ENCODE measurements around the gene A3GALT2. TPM values are rescaled to one million over a fixed set of nuclear protein-coding genes. Genes with fewer than 3 reads are reported as not detected.
A peak's percentile ranks its signal among the peaks of the same experiment; 100 is the strongest.

A3GALT2 gene
- total and polyA plus RNA-seq, 8 donors: not detected

DNA sequence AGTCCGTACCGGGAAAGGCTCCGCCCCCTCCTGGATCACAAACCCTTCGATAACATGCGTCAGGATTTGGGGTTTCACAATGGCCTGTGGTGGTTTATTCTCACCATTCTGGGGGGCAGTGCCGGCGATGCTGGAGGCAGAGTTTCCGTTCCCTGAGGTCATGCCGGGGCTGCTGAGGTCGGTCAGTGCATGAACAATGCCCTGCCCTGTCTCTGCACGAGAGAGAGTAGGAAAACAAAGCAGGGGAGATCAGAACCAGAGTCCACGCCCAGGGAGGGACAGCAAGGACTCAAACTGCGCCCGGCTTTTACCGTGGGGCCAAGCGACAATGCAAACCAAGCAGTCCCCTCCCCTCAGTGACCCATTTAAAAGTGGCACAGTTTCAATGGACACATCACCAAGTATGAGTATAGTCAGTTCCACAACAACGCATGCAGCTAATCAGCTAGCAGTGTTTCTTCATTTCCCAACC is 13.2 kb upstream of the A3GALT2 start:
- intact Hi-C loops (cut with DNase I; ENCODE audit: low total_unique reads): no loop called here
- Histone ChIP-seq H3K27me3 (no peaks in the 10 kb centered on the region), H3K27ac (peak overlapping the region; percentile 44 to 100 (median 99)), H3K4me1 (peaks cover 67 to 92% (median 75%) of the 10 kb centered on the region in 4 donors), H3K9me3 (no peaks in the 10 kb centered on the region), H3K4me3 (peak overlapping the region in 2 of 4 donors; percentile 3 to 11), H3K36me3 (peaks cover 33 to 54% (median 50%) of the 10 kb centered on the region in 4 donors)
- peak; percentile 51 to 59 for DNase-seq
- 22 to 41% (median 30%) methylated on average over 17 of the region's 17 CpGs for WGBS, 5 donors
- peak; percentile 7 for TF ChIP-seq EP300 (IDR thresholded peaks at IDR 0.05)
- peak in 2 of 3 donors; percentile 35 to 67 for TF ChIP-seq POLR2AphosphoS5 (IDR thresholded peaks at IDR 0.05)
- TF ChIP-seq, protein P1, sequence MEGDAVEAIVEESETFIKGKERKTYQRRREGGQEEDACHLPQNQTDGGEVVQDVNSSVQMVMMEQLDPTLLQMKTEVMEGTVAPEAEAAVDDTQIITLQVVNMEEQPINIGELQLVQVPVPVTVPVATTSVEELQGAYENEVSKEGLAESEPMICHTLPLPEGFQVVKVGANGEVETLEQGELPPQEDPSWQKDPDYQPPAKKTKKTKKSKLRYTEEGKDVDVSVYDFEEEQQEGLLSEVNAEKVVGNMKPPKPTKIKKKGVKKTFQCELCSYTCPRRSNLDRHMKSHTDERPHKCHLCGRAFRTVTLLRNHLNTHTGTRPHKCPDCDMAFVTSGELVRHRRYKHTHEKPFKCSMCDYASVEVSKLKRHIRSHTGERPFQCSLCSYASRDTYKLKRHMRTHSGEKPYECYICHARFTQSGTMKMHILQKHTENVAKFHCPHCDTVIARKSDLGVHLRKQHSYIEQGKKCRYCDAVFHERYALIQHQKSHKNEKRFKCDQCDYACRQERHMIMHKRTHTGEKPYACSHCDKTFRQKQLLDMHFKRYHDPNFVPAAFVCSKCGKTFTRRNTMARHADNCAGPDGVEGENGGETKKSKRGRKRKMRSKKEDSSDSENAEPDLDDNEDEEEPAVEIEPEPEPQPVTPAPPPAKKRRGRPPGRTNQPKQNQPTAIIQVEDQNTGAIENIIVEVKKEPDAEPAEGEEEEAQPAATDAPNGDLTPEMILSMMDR (IDR thresholded peaks at IDR 0.05): no peak
- no peak for TF ChIP-seq POLR2A (IDR thresholded peaks at IDR 0.05)

DNA sequence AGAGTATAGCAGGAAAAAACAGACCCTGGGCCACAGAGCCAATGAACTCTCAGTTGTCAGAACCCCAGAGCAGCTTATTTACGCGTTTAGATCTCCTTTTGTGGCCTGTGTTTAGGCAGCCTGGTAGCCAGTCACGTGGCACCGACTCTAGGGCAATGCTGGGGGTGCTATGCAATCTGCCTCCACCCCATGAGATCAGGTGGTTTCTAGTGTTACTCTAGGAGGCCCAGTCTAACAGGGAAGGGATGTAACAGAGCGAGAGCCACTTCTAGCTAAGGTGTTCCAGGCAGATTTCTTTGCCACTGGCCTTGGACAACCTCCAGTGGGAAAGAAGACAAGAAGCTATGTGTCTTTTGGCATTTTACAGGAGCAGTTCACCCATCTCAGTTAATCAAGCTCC is 12.0 kb upstream of the A3GALT2 start:
- no peaks in the 10 kb centered on the region for H3K9me3 ChIP-seq
- no peak for TF ChIP-seq POLR2AphosphoS5 (IDR thresholded peaks at IDR 0.05)
- no peak for TF ChIP-seq POLR2A (IDR thresholded peaks at IDR 0.05)
- TF ChIP-seq EP300 (IDR thresholded peaks at IDR 0.05): no peak
- no peak for DNase-seq
- intact Hi-C loops (cut with DNase I; ENCODE audit: low total_unique reads): no loop called here
- no peaks in the 10 kb centered on the region for H3K27me3 ChIP-seq
- 57 to 77% (median 66%) methylated on average over 5 of the region's 5 CpGs for WGBS, 5 donors
- peak overlapping the region in 4 of 5 donors; percentile 97 to 100 (median 99) for H3K27ac ChIP-seq
- peaks cover 45 to 67% (median 63%) of the 10 kb centered on the region in 4 donors for H3K36me3 ChIP-seq
- no peak overlapping the region for H3K4me3 ChIP-seq
- peaks cover 58 to 92% (median 69%) of the 10 kb centered on the region in 4 donors for H3K4me1 ChIP-seq

DNA sequence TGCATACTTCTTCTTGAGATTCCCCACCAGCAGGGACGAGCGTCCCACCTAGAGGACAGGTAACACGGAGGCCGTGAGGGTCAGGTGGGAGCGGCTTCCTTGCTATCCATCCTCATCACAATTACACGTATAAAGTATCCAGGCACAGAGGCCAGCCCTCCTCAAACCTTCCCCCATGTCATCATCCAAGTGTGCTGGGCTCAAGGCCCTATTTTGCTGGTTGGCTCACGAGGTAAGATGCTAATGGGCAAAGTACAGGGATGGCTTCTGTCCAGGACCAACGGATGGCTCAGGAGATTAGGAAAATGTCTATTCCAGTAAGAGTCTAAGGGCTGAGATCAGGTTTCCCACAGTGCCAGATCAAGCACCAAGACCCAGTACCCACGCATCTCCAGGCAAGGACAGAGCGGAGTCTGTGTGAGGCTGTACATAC is 11.5 kb upstream of the A3GALT2 start:
- Histone ChIP-seq H3K36me3 (peaks cover 50 to 72% (median 68%) of the 10 kb centered on the region in 4 donors), H3K27ac (peak overlapping the region in 4 of 5 donors; percentile 97 to 100 (median 99)), H3K27me3 (no peaks in the 10 kb centered on the region), H3K9me3 (no peaks in the 10 kb centered on the region), H3K4me1 (peaks cover 58 to 92% (median 68%) of the 10 kb centered on the region in 4 donors), H3K4me3 (no peak overlapping the region)
- TF ChIP-seq POLR2AphosphoS5 (IDR thresholded peaks at IDR 0.05): peak in 1 of 3 donors; percentile 34
- no peak for TF ChIP-seq EP300 (IDR thresholded peaks at IDR 0.05)
- WGBS, 5 donors: 61 to 80% (median 78%) methylated on average over 7 to 10 of the region's 10 CpGs
- intact Hi-C loops (cut with DNase I; ENCODE audit: low total_unique reads): no loop called here
- DNase-seq: no peak

DNA sequence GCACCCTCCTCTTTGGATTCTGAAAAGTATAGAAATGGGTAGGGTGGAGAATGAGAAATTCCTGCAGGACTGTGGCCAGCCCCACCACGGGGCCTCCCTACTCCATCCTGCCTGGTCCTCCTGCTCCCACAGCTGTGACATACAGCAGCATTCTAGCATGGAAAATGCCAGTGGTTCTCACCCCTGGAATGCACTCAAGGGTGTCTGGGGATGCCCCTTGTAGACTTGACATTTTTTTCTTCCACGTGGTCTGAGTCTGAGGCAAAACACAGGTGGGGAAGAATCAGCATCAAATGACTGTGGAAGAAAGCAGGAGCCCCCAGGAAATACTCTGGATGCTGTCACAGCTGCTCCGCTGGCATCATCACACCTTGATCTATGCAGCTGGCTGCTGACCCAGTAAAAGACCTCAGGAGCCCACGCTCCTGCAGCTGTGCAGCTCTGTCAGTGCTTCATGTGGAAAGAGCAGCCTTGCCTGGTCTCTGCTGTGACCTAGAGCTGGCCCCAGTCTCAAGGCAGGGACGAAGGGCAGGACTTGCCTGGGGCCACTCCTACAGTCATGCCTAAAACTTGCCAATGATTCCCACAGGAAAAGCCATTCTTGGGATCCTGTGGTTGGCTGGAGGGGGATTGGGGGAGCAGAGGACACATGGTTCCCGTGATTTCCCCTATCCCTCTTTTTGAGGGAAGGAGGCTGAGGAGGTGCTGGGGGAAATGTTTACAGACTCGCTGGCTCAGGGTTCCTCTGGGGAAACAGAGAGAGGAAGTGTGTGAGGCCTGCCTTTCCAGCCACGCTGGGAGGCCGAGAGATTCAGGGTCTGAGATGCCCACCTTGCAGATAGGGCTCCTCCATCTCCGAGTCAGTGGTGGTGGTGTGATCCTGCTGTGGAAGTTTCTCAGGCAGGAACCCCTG is 10.8 kb upstream of the A3GALT2 start:
- H3K36me3 ChIP-seq: peaks cover 57 to 78% (median 74%) of the 10 kb centered on the region in 4 donors
- no peak overlapping the region for H3K4me3 ChIP-seq
- no peak for DNase-seq
- intact Hi-C loops (cut with DNase I; ENCODE audit: low total_unique reads): no loop called here
- TF ChIP-seq, protein P1 (IDR thresholded peaks at IDR 0.05): no peak
- no peak for TF ChIP-seq EP300 (IDR thresholded peaks at IDR 0.05)
- TF ChIP-seq POLR2AphosphoS5 (IDR thresholded peaks at IDR 0.05): no peak
- TF ChIP-seq POLR2A (IDR thresholded peaks at IDR 0.05): no peak
- no peaks in the 10 kb centered on the region for H3K27me3 ChIP-seq
- peak overlapping the region in 4 of 5 donors; percentile 97 to 100 (median 99) for H3K27ac ChIP-seq
- H3K9me3 ChIP-seq: no peaks in the 10 kb centered on the region
- H3K4me1 ChIP-seq: peaks cover 52 to 92% (median 65%) of the 10 kb centered on the region in 4 donors
- 62 to 77% (median 73%) methylated on average over 6 to 10 of the region's 10 CpGs for WGBS, 5 donors

DNA sequence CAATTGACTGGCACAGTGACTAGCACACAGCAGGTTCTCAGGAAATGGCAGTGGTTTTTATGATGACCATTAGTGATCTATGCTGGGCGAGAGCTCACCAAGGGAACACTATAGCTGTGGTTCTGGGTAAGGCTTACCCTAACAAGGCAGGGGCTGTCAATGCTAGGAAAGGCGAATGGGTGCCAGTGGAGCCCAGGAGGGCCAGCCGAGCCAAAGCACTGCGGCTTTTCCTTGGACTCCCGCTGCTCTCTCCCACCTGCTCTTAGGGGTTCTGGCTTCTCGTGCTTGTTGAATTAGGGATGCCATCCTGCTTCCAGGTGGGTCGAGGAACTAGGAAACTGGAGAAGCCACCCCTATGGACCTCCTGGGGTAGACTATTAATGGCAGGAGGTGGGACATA is 10.0 kb upstream of the A3GALT2 start:
- Histone ChIP-seq H3K27me3 (no peaks in the 10 kb centered on the region), H3K27ac (peak overlapping the region in 1 of 5 donors; percentile 99), H3K4me3 (no peak overlapping the region), H3K36me3 (peaks cover 65 to 86% (median 82%) of the 10 kb centered on the region in 4 donors), H3K4me1 (peaks cover 44 to 92% (median 57%) of the 10 kb centered on the region in 4 donors), H3K9me3 (no peaks in the 10 kb centered on the region)
- DNase-seq: no peak
- 90 to 96% (median 93%) methylated on average over 7 of the region's 7 CpGs for WGBS, 5 donors
- no peak for TF ChIP-seq EP300 (IDR thresholded peaks at IDR 0.05)
- TF ChIP-seq, protein P1 (IDR thresholded peaks at IDR 0.05): no peak
- no peak for TF ChIP-seq POLR2A (IDR thresholded peaks at IDR 0.05)
- intact Hi-C loops (cut with DNase I; ENCODE audit: low total_unique reads): no loop called here

All from stomach (tissue), 9 donors.